Naive B cell (primary cell): ENCODE results near the gene PPFIA2. TPM values are rescaled to one million over a fixed set of nuclear protein-coding genes. Genes with fewer than 3 reads are reported as not detected.

ENCODE experiments used
- ATAC-seq, 2 donors: fragments of 150-1000 bp; cut with Tn5 transposase; 2 replicates each; pipeline ENCODE4 v1.10.0; 2021; ENCODE audit warnings: low read depth in 2 of 2, mild to moderate bottlenecking in 2 of 2, moderate library complexity in 2 of 2
- DNase-seq: peaks from one replicate; pipeline ENCODE4 v3.0.0; 2022
- H3K27ac Mint-ChIP-seq, 6 donors: one replicate each; pipeline ENCODE4 v1.8.0; 2020 to 2022; ENCODE audit warnings: mild to moderate bottlenecking in 6 of 6, mixed read lengths in 6 of 6, moderate library complexity in 5 of 6, inconsistent platforms in 2 of 6
- H3K27me3 Mint-ChIP-seq, 3 donors: one replicate each; pipeline ENCODE4 v1.8.0; 2021 to 2022; ENCODE audit warnings: mixed read lengths in 3 of 3, mild to moderate bottlenecking in 1 of 3
- H3K36me3 Mint-ChIP-seq, 2 donors: one replicate each; pipeline ENCODE4 v1.8.0; 2020 to 2022; ENCODE audit warnings: mixed read lengths in 2 of 2, inconsistent platforms in 1 of 2, mild to moderate bottlenecking in 1 of 2
- H3K4me1 Mint-ChIP-seq, 3 donors: one replicate each; pipeline ENCODE4 v1.8.0; 2020 to 2022; ENCODE audit warnings: mixed read lengths in 3 of 3, inconsistent platforms in 1 of 3, mild to moderate bottlenecking in 1 of 3, moderate library complexity in 1 of 3
- H3K4me3 Mint-ChIP-seq, 8 donors: one replicate each; pipeline ENCODE4 v1.8.0; 2020 to 2022; ENCODE audit warnings: mild to moderate bottlenecking in 8 of 8, mixed read lengths in 8 of 8, moderate library complexity in 8 of 8, inconsistent platforms in 2 of 8
- H3K9me3 Mint-ChIP-seq, 7 donors: one replicate each; pipeline ENCODE4 v1.8.0; 2020 to 2022; ENCODE audit warnings: mixed read lengths in 7 of 7, mild to moderate bottlenecking in 5 of 7, inconsistent platforms in 2 of 7, moderate library complexity in 1 of 7
- polyA plus RNA-seq, 6 donors: library from polyadenylated mRNA; unstranded; fragments of 300-500 nt; fragmentation: Illumina TruSeq; gene quantifications; one replicate each; pipeline ENCODE4 v1.2.3, GENCODE V29; 2021; ENCODE audit warnings: low read depth in 6 of 6

Gene PPFIA2
- polyA plus RNA-seq, 6 donors from 2014 or later = not detected

DNA sequence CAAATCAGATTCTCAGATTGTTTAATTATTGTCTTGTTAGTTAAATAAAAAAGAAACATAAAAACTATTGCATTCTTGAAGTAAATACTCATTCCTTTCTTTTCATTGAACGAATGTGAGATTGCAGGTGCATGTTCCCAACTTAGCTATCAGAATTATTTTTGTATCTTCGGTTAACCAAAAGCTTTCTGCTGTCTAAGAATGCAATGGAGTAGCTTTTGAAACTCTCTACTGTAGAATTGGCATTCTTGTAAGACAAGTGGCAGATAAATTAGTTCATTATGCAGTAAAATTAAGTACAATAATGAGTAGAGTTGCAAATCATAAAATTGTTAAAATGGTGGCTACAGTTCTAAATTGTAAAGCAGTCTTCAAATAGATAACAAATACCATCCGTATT, 383.2 kb downstream of the PPFIA2 start:
- Mint-ChIP-seq H3K36me3 (no peaks in the 10 kb centered on the region), H3K4me3 (no peak overlapping the region), H3K27me3 (no peaks in the 10 kb centered on the region), H3K9me3 (peaks cover 0 to 5% (median 0%) of the 10 kb centered on the region in 7 donors), H3K4me1 (no peaks in the 10 kb centered on the region), H3K27ac (no peak overlapping the region)
- ATAC-seq (no peak), DNase-seq (no peak)

DNA sequence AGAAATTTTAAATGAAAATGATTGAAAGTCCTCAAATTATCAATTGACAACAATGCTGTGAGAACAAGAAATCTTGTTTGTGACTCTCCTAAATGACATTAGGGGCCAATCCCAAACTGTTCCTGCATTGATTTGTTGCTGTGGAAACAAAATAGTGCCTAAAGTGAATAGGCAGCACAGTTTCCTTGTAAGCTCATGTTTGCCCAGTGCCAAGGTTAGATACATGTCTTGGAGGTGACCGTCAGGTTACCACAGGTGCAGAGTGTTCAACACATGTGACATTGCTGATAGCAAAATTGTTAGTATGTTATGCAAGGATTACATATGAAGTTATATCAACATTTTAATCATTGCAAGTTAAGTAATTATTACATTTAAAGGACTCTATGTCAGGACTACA, 388.7 kb downstream of the PPFIA2 start:
- H3K4me3 Mint-ChIP-seq = no peak overlapping the region
- no peaks in the 10 kb centered on the region for H3K36me3 Mint-ChIP-seq
- DNase-seq (no peak), ATAC-seq (no peak)
- peaks cover 0 to 3% (median 0%) of the 10 kb centered on the region in 7 donors for H3K9me3 Mint-ChIP-seq
- H3K27me3 Mint-ChIP-seq = no peaks in the 10 kb centered on the region
- H3K27ac Mint-ChIP-seq = no peak overlapping the region
- H3K4me1 Mint-ChIP-seq = no peaks in the 10 kb centered on the region

DNA sequence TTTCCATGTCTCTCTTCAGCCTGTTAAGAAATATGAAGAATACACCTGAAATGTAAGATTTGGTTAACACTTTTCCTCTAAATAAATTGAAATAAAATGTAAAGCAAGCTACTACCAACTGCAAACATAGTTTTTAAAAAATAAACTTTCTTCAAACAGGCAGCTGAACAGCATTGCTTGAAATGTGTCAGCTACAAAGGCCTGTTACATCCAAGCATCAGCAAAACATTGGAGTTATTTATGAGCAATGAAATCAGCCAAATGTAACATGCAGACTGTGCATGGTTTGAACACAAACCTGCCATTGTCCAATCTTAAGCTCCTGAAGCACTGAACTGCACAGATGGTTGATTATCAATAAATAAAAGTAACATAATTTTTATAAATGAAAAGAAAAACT, 390.0 kb downstream of the PPFIA2 start:
- ATAC-seq (no peak), DNase-seq (no peak)
- Mint-ChIP-seq H3K4me3 (no peak overlapping the region), H3K27me3 (no peaks in the 10 kb centered on the region), H3K27ac (no peak overlapping the region), H3K4me1 (no peaks in the 10 kb centered on the region), H3K36me3 (no peaks in the 10 kb centered on the region), H3K9me3 (peaks cover 0 to 3% (median 0%) of the 10 kb centered on the region in 7 donors)

DNA sequence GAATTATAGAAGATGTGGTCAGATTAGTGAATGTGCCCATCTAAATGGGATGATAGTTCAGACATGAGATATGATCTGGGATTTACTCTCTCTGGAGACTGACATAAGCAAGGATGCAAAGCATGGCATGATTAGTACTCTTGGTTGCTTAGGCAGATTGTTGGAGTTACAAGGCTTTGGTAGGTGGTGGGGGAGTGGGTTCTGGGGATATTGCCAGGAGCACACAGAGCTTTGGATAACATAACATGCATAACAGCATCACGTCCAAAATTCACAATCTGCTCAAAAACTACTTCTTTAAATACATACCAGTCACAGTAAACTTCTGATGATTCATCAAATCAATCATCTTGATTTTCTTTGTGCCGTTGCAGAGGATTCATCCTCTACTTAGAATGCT, 393.9 kb downstream of the PPFIA2 start:
- Mint-ChIP-seq H3K27me3 (no peaks in the 10 kb centered on the region), H3K9me3 (peaks cover 0 to 3% (median 0%) of the 10 kb centered on the region in 7 donors), H3K4me3 (no peak overlapping the region), H3K27ac (no peak overlapping the region), H3K4me1 (no peaks in the 10 kb centered on the region), H3K36me3 (no peaks in the 10 kb centered on the region)
- ATAC-seq (no peak), DNase-seq (no peak)

DNA sequence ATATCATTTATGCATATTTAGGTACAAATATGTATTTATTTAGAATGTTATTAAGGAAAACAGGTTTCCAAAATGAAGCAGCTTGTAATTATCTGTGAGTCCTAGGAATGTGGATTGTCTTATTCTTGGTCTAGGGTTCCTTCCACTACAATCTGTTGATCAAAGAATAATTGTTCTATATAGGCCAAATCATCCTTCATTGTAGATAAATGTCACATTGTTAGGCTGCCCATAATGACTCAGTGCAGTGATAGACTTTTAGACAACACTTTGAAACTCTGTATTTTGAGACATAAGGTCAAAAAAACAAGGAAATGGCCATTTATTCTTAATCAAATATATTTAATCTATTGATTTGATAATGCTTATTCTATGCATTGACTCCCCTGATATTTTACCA, 398.2 kb downstream of the PPFIA2 start:
- Mint-ChIP-seq H3K4me1 (no peaks in the 10 kb centered on the region), H3K36me3 (no peaks in the 10 kb centered on the region), H3K27me3 (no peaks in the 10 kb centered on the region), H3K9me3 (peaks cover 0 to 2% (median 0%) of the 10 kb centered on the region in 7 donors), H3K4me3 (no peak overlapping the region), H3K27ac (no peak overlapping the region)
- ATAC-seq = no peak
- DNase-seq = no peak

DNA sequence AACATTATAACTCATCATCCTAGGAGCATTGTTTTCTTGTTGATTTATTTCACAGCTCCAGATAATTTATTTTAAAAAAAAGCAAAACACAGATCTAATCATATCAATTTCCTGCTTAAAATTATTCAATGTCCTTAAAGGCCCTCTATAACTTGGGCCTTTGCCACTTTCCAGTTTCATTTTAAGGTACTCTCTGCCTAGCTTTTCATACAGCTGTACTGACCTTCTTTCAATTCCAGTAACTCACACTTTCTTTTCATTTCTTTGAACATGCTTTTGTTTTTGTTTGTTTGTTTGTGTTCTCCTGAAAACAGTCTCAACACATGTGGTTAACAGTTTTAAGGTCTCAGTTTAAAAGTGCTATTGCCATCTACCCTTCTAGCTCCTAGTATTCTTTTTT, 399.4 kb downstream of the PPFIA2 start:
- no peaks in the 10 kb centered on the region for H3K27me3 Mint-ChIP-seq
- H3K4me3 Mint-ChIP-seq = no peak overlapping the region
- H3K4me1 Mint-ChIP-seq = no peaks in the 10 kb centered on the region
- H3K9me3 Mint-ChIP-seq = peaks cover 0 to 2% (median 0%) of the 10 kb centered on the region in 7 donors
- H3K27ac Mint-ChIP-seq = no peak overlapping the region
- no peak for ATAC-seq
- no peak for DNase-seq
- H3K36me3 Mint-ChIP-seq = no peaks in the 10 kb centered on the region

DNA sequence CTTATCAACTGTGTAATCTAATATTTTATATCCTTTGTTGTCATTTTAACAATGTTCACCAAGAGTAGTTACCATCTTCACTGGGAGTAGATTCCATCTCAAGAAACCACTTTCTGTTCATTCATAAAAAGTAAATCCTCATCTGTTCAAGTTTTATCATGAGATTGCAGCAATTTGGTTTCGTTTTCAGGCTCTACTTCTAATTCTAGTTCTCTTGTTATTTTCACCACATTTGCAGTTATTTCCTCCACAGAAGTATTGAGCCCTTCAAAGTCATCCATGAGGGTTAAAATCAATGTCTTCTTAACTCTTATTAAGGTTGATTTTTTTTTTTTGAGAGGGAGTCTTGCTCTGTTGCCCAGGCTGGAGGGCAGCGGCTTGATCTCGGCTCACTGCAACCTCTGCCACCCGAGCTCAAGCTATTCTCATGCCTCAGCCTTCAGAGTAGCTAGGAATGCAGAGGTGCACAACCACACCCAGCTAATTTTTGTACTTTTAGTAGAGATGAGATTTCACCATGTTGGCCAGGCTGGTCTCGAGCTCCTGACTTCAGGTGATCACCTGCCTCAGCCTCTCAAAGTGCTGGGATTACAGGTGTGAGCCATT, 404.7 kb downstream of the PPFIA2 start:
- no peaks in the 10 kb centered on the region for H3K4me1 Mint-ChIP-seq
- no peaks in the 10 kb centered on the region for H3K27me3 Mint-ChIP-seq
- H3K9me3 Mint-ChIP-seq = peaks cover 0 to 5% (median 0%) of the 10 kb centered on the region in 7 donors
- no peak overlapping the region for H3K4me3 Mint-ChIP-seq
- H3K27ac Mint-ChIP-seq = no peak overlapping the region
- DNase-seq (no peak), ATAC-seq (no peak)
- no peaks in the 10 kb centered on the region for H3K36me3 Mint-ChIP-seq

DNA sequence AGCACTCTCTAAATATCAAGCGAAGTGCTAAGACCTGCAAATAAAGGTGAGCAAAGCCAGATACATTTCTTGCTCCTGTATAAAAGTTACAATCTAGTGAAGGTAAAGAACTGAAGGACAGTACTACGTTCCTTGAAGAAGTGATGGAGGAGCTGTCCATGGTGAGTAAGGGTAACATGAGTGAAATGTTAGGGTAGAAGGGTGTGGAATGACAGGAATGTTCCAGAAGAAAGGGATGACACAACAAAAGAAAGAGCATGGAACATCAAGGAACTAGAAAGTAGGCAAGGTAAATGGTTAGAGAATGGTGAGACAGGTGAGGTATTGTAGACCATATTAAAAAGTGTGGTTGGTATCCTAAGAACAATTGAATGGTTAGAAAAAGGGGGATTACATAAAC, 408.8 kb downstream of the PPFIA2 start:
- H3K4me3 Mint-ChIP-seq = no peak overlapping the region
- DNase-seq (no peak), ATAC-seq (no peak)
- H3K36me3 Mint-ChIP-seq = no peaks in the 10 kb centered on the region
- no peaks in the 10 kb centered on the region for H3K4me1 Mint-ChIP-seq
- no peaks in the 10 kb centered on the region for H3K27me3 Mint-ChIP-seq
- peaks cover 0 to 5% (median 0%) of the 10 kb centered on the region in 7 donors for H3K9me3 Mint-ChIP-seq
- H3K27ac Mint-ChIP-seq = no peak overlapping the region

DNA sequence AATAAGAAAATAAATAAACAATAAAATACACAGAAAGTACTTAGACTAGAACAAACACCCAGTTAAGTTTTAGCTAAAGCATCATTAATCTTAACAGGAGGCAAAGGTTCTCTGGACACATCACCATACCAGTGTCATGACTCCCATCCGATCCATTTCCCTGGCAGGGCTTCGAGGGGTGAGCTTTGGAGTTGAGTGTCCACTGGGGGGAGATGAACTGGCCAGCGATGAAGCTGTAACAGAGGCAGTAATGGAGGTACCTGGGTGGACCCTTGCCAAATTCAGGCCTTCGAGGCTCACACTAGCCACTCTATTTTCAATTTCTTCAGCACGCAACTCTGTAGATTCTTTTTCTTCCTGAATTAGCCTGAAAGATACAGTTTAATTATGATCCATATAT, 411.7 kb downstream of the PPFIA2 start:
- peaks cover 0 to 5% (median 0%) of the 10 kb centered on the region in 7 donors for H3K9me3 Mint-ChIP-seq
- DNase-seq (no peak), ATAC-seq (no peak)
- no peaks in the 10 kb centered on the region for H3K36me3 Mint-ChIP-seq
- H3K27ac Mint-ChIP-seq = no peak overlapping the region
- H3K4me3 Mint-ChIP-seq = no peak overlapping the region
- H3K27me3 Mint-ChIP-seq = no peaks in the 10 kb centered on the region
- H3K4me1 Mint-ChIP-seq = no peaks in the 10 kb centered on the region

DNA sequence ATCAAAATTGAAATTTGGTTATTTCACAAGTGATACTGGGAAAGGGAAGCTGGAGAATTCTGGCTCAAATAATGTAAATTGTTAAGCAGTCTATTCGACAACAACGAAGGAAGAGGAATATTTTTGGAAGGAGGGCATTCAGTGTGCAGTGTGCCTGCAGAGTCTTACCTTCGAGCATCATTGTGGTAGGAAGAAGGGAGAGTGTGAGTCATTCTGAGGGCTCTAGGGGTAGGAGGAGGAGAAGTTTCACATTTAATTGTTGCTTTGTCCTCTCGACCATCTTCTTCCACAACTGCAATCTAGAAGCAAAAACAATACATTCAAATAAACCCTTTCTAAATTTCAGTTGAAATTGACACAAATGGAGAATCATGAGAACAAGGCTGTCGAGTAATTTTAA, 418.2 kb downstream of the PPFIA2 start:
- H3K9me3 Mint-ChIP-seq = peaks cover 0 to 2% (median 0%) of the 10 kb centered on the region in 7 donors
- H3K4me1 Mint-ChIP-seq = no peaks in the 10 kb centered on the region
- no peaks in the 10 kb centered on the region for H3K27me3 Mint-ChIP-seq
- DNase-seq (no peak), ATAC-seq (no peak)
- no peak overlapping the region for H3K4me3 Mint-ChIP-seq
- no peaks in the 10 kb centered on the region for H3K36me3 Mint-ChIP-seq
- H3K27ac Mint-ChIP-seq = no peak overlapping the region

DNA sequence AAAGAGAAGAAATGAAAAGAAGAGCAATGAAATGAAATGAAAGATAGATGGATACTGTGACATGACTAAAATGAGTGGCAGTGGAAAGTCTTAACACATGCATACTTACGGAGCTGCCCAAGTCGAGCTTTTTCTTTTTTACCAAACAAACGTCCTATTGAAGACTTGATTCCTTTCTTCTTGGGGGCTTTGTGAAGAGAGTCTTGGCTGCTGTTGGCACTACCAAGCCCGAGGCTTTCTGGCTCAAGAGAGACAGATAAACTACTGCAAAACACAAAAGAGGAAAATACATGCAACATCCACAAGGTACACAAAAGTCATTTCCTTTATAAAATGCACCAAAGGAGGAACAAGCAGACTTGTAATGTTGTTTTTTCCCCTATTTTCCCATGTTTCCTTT, 420.1 kb downstream of the PPFIA2 start:
- no peaks in the 10 kb centered on the region for H3K36me3 Mint-ChIP-seq

DNA sequence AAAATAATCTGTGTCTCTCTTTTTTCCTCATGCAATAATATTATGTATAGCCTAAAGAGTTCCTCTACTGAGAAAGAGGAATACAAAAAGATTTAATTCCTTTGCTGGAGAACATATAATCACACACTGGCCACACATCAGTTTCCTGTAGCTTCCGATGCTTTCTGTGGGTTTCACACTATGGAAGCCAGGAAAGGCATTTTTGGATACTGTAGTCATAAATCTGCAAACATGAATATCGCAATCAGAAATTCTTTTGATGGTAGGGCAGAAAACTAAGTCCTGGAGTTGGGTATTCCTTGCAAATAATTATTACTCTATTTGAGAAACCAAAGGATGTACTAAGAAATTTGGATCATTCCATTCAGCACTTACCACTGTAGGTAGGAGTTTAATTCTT, 421.3 kb downstream of the PPFIA2 start:
- no peak overlapping the region for H3K27ac Mint-ChIP-seq
- H3K4me3 Mint-ChIP-seq = no peak overlapping the region
- DNase-seq (no peak), ATAC-seq (no peak)
- H3K36me3 Mint-ChIP-seq = no peaks in the 10 kb centered on the region
- H3K4me1 Mint-ChIP-seq = no peaks in the 10 kb centered on the region
- H3K9me3 Mint-ChIP-seq = peaks cover 0 to 6% (median 0%) of the 10 kb centered on the region in 7 donors
- no peaks in the 10 kb centered on the region for H3K27me3 Mint-ChIP-seq

More for the DNA sequence above, 420.1 kb downstream of the PPFIA2 start:
- no peaks in the 10 kb centered on the region for H3K4me1 Mint-ChIP-seq
- no peak for DNase-seq
- no peak for ATAC-seq
- no peak overlapping the region for H3K4me3 Mint-ChIP-seq
- H3K27me3 Mint-ChIP-seq = no peaks in the 10 kb centered on the region
- peaks cover 0 to 6% (median 0%) of the 10 kb centered on the region in 7 donors for H3K9me3 Mint-ChIP-seq
- H3K27ac Mint-ChIP-seq = peak overlapping the region in 2 of 6 donors; percentile 16 to 49

DNA sequence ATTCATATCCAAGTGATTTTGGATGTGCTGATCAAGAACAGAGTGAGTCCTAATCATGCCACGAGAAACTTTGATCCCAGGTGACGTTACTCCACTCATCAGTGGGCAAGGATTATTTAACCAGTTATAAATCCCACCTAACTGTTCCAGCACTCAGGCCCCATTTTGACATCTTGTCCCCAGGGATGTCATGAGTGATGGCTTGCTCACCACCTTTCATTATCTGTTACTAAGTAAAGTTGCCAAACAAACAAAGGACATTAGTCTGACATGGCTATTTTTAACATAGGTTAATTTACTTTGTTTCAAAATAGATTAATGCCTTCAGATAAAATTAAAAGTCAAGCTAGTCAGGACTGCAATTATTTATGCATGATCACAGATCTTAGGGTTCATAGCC, 425.3 kb downstream of the PPFIA2 start:
- Mint-ChIP-seq H3K27ac (no peak overlapping the region), H3K36me3 (no peaks in the 10 kb centered on the region), H3K27me3 (no peaks in the 10 kb centered on the region), H3K9me3 (peaks cover 0 to 10% (median 1%) of the 10 kb centered on the region in 7 donors), H3K4me1 (no peaks in the 10 kb centered on the region), H3K4me3 (no peak overlapping the region)
- DNase-seq = no peak
- ATAC-seq = no peak

DNA sequence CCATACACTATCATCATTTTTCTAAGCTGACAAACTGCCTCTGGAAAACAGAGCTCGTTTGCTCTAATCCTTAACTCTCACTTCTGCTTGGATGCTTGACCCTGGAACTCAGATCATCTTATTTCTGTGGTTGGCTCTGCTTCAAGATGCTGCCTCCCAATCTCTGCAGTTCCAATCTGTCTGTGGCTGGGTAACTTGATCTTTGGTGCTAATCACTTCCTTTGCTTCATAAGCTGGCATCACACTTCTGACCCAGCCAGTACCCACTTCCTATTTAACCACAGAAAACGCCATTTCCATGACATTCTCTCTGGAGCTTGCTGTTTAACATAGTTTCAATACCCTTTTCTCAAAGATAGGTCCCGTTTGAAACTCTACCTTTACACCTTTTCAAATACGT, 427.1 kb downstream of the PPFIA2 start:
- Mint-ChIP-seq H3K36me3 (no peaks in the 10 kb centered on the region), H3K4me1 (no peaks in the 10 kb centered on the region), H3K4me3 (no peak overlapping the region), H3K9me3 (peaks cover 0 to 10% (median 1%) of the 10 kb centered on the region in 7 donors), H3K27ac (no peak overlapping the region), H3K27me3 (no peaks in the 10 kb centered on the region)
- ATAC-seq = no peak
- DNase-seq = no peak

DNA sequence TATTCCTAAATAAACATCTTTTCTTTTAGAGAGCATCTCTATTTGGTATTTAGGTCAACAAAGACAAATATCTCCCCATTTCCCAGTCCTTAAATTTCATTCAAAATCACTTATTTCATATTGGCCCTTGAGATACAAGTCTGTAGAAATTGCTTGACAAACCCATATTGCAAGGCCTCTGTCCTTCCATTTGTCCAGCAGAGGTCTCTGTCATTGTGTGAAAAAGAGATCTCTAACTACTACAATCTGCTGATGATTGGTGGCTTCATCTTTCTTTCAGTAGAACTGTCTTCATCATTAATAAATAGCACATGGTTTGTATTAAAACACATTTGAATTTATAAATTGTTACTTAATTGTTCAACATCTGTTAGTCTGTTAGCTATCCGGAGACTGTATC, 428.7 kb downstream of the PPFIA2 start:
- H3K4me1 Mint-ChIP-seq = no peaks in the 10 kb centered on the region
- DNase-seq (no peak), ATAC-seq (no peak)
- no peak overlapping the region for H3K27ac Mint-ChIP-seq
- no peak overlapping the region for H3K4me3 Mint-ChIP-seq
- no peaks in the 10 kb centered on the region for H3K27me3 Mint-ChIP-seq
- H3K9me3 Mint-ChIP-seq = peaks cover 0 to 10% (median 0%) of the 10 kb centered on the region in 7 donors
- H3K36me3 Mint-ChIP-seq = no peaks in the 10 kb centered on the region
